Keratinocyte (primary cell): ENCODE data around the gene PDE1A. TPM values are rescaled to one million over a fixed set of nuclear protein-coding genes. Genes with fewer than 3 reads are reported as not detected.

Source experiments
- DNase-seq: peaks from one replicate; pipeline ENCODE4 v3.0.0-alpha.2; 2011; ENCODE audit warnings: low read depth, missing footprints, low spot score
- FAIRE-seq: peaks from 2 replicates; lab custom pipeline; 2011; peaks lifted over from hg19 to GRCh38; lab: Jason Lieb, UNC
- H2AFZ ChIP-seq: 2 replicates; pipeline ENCODE4 v1.6.0; 2012; ENCODE audit warnings: low read length, control low read depth, inconsistent platforms; ENCODE audit not compliant: control insufficient read depth
- H3K27ac ChIP-seq: 2 replicates; pipeline ENCODE4 v1.5.1; 2011; ENCODE audit warnings: low read length; ENCODE audit not compliant: control insufficient read depth, insufficient read depth
- H3K27me3 ChIP-seq: 3 replicates; pipeline ENCODE4 v1.6.0; 2011; ENCODE audit warnings: low read length; ENCODE audit not compliant: control insufficient read depth, insufficient read depth; ENCODE audit errors: extremely low read depth
- H3K36me3 ChIP-seq, 2 experiments: 2 replicates in 1 of 2; 3 replicates in 1 of 2; pipeline ENCODE4 v1.5.1; 2011; ENCODE audit warnings: low read length in 2 of 2, mild to moderate bottlenecking in 1 of 2; ENCODE audit not compliant: control insufficient read depth in 2 of 2, insufficient read depth in 2 of 2; ENCODE audit errors: extremely low read depth in 1 of 2
- H3K4me1 ChIP-seq: 3 replicates; pipeline ENCODE4 v1.5.1; 2011; ENCODE audit warnings: low read length; ENCODE audit not compliant: control insufficient read depth, insufficient read depth; ENCODE audit errors: extremely low read depth
- H3K4me2 ChIP-seq: 3 replicates; pipeline ENCODE4 v1.6.0; 2011; ENCODE audit warnings: low read depth, low read length; ENCODE audit not compliant: control insufficient read depth, insufficient read depth; ENCODE audit errors: extremely low read depth
- H3K4me3 ChIP-seq, 3 experiments: fragments of 200-600 bp in 1 of 3; sonication (generic) in 1 of 3; 2 replicates in 2 of 3; 3 replicates in 1 of 3; pipeline ENCODE4 v1.5.1; 2011 to 2016; ENCODE audit warnings: low read length in 3 of 3, mild to moderate bottlenecking in 3 of 3, control low read depth in 2 of 3, inconsistent platforms in 1 of 3, low read depth in 1 of 3, mixed read lengths in 1 of 3, mixed run types in 1 of 3, moderate library complexity in 1 of 3; ENCODE audit not compliant: control insufficient read depth in 2 of 3, insufficient read depth in 2 of 3; ENCODE audit errors: extremely low read depth in 1 of 3
- H3K79me2 ChIP-seq: 2 replicates; pipeline ENCODE4 v1.6.0; 2012; ENCODE audit warnings: low read length; ENCODE audit not compliant: control insufficient read depth, insufficient read depth
- H3K9ac ChIP-seq: 3 replicates; pipeline ENCODE4 v1.6.0; 2011; ENCODE audit warnings: low read length; ENCODE audit not compliant: control insufficient read depth, insufficient read depth; ENCODE audit errors: extremely low read depth
- H3K9me1 ChIP-seq: 3 replicates; pipeline ENCODE4 v1.6.0; 2011; ENCODE audit warnings: low read length; ENCODE audit not compliant: control insufficient read depth, insufficient read depth; ENCODE audit errors: extremely low read depth
- H3K9me3 ChIP-seq: 2 replicates; pipeline ENCODE4 v1.5.1; 2012; ENCODE audit warnings: low read depth, low read length; ENCODE audit not compliant: control insufficient read depth
- H4K20me1 ChIP-seq: 3 replicates; pipeline ENCODE4 v1.6.0; 2011; ENCODE audit warnings: low read length; ENCODE audit not compliant: control insufficient read depth, insufficient read depth; ENCODE audit errors: extremely low read depth
- CTCF ChIP-seq, 3 experiments: IDR thresholded peaks in 1 of 3; conservative IDR thresholded peaks in 1 of 3; optimal IDR thresholded peaks in 1 of 3; 2 replicates in 2 of 3; 3 replicates in 1 of 3; pipeline versions ENCODE3 to v1.5.1; 2011; ENCODE audit warnings: low read length in 3 of 3, mild to moderate bottlenecking in 3 of 3, moderate library complexity in 2 of 3, control low read depth in 1 of 3, inconsistent platforms in 1 of 3; ENCODE audit not compliant: insufficient read depth in 2 of 3; ENCODE audit errors: extremely low read depth in 1 of 3
- EZH2 ChIP-seq: IDR thresholded peaks from one replicate; pipeline ENCODE4 v1.6.1; 2012; ENCODE audit warnings: inconsistent platforms, mild to moderate bottlenecking, low read length, moderate library complexity
- dilution Hi-C: fragments of 300-500 bp; cut with MboI; formaldehyde crosslinking; loops from one replicate; pipeline ENCODE4 v1.7.0; 2020; ENCODE audit warnings: low sequenced_read_pairs; ENCODE audit not compliant: extremely low pct_ligation_motif_present
- polyA plus RNA-seq, 5 experiments: library from polyadenylated mRNA; depleted of rRNA in 3 of 5; stranded (reverse) in 3 of 5; stranded (forward) in 1 of 5; unstranded in 1 of 5; fragments of >200 nt; gene quantifications; 1 replicate in 1 of 5; 2 replicates in 3 of 5; 3 replicates in 1 of 5; pipeline versions ENCODE4 v1.2.1 to v1.2.3, GENCODE V29; 2011 to 2012; ENCODE audit warnings: missing spikeins in 2 of 5, low read depth in 1 of 5, low replicate concordance in 1 of 5

The PDE1A gene
- polyA plus RNA-seq, 1 donor (not counting 4 experiments of a cell fraction or from before 2014, with no cell fraction given), result 0.10 TPM

- H4K20me1 ChIP-seq, result no peaks in the 10 kb centered on the region
- H3K9ac ChIP-seq, result no peak overlapping the region
- no peak overlapping the region for H2AFZ ChIP-seq
- no peaks in the 10 kb centered on the region for H3K9me3 ChIP-seq
- no peak overlapping the region for H3K4me3 ChIP-seq
- TF ChIP-seq CTCF (optimal IDR thresholded peaks at IDR 0.05 in 1 of 3, IDR thresholded peaks at IDR 0.05 in 1 of 3, conservative IDR thresholded peaks at IDR 0.05 in 1 of 3; ENCODE audit: extremely low read depth in 1 of 3, insufficient read depth in 2 of 3, low read length in 3 of 3), result no peak
- no peak for TF ChIP-seq EZH2
- H3K4me2 ChIP-seq, result no peak overlapping the region
- H3K27me3 ChIP-seq, result peaks cover 3% of the 10 kb centered on the region
- no peaks in the 10 kb centered on the region for H3K4me1 ChIP-seq
- dilution Hi-C loops, result loop anchor here (25.0 kb wide), 1 partner anchor 481 kb away; no protein-coding TSS in a partner anchor
- DNase-seq (no peak), FAIRE-seq (no peak)
- no peaks in the 10 kb centered on the region for H3K9me1 ChIP-seq
- no peaks in the 10 kb centered on the region for H3K36me3 ChIP-seq
- no peak overlapping the region for H3K27ac ChIP-seq
- H3K79me2 ChIP-seq, result no peaks in the 10 kb centered on the region
These were observed 245.5 kb downstream of the PDE1A start for GRCh38 chr2:182181381-182181780.

- Histone ChIP-seq H3K4me3 (no peak overlapping the region), H3K9me3 (no peaks in the 10 kb centered on the region), H3K79me2 (no peaks in the 10 kb centered on the region), H3K36me3 (no peaks in the 10 kb centered on the region), H3K4me2 (no peak overlapping the region), H3K9ac (no peak overlapping the region), H3K4me1 (no peaks in the 10 kb centered on the region), H2AFZ (no peak overlapping the region), H3K27me3 (peaks cover 3% of the 10 kb centered on the region), H4K20me1 (no peaks in the 10 kb centered on the region), H3K9me1 (no peaks in the 10 kb centered on the region), H3K27ac (no peak overlapping the region)
- FAIRE-seq (no peak), DNase-seq (no peak)
- dilution Hi-C loops, result loop anchor here (25.0 kb wide), 1 partner anchor 483 kb away; no protein-coding TSS in a partner anchor
- TF ChIP-seq CTCF (optimal IDR thresholded peaks at IDR 0.05 in 1 of 3, IDR thresholded peaks at IDR 0.05 in 1 of 3, conservative IDR thresholded peaks at IDR 0.05 in 1 of 3; ENCODE audit: extremely low read depth in 1 of 3, insufficient read depth in 2 of 3, low read length in 3 of 3) (no peak), EZH2 (no peak)
These were observed 247.7 kb downstream of the PDE1A start for GRCh38 chr2:182179176-182179575.
